Epithelial cell of proximal tubule (primary cell): ENCODE measurements around the gene SUSD2. TPM values are rescaled to one million over a fixed set of nuclear protein-coding genes. Genes with fewer than 3 reads are reported as not detected.

Experiments used
- DNase-seq: peaks from one replicate; pipeline ENCODE4 v3.0.0-alpha.2; 2011; ENCODE audit warnings: low read depth
- H3K4me3 ChIP-seq: 2 replicates; pipeline ENCODE4 v1.5.1; 2011; ENCODE audit warnings: low read depth, mild to moderate bottlenecking, low read length
- CTCF ChIP-seq: conservative IDR thresholded peaks from 2 replicates; pipeline ENCODE4 v1.5.1; 2012; ENCODE audit warnings: low read depth, mild to moderate bottlenecking, low read length
- total RNA-seq: library from RNA; depleted of rRNA; stranded (reverse); fragments of >200 nt; gene quantifications from 2 replicates; pipeline ENCODE4 v1.2.3, GENCODE V29; 2015

Gene SUSD2
- total RNA-seq, 1 donor from 2014 or later = 0.06 TPM

- no peak for TF ChIP-seq CTCF
- no peak for DNase-seq
Measured at GRCh38 chr22:24159650-24160049, 21.6 kb upstream of the SUSD2 start.

GRCh38 chr22:24160546-24160945 lies 20.7 kb upstream of the SUSD2 start:
- no peak overlapping the region for H3K4me3 ChIP-seq
- no peak for DNase-seq
- TF ChIP-seq CTCF = no peak

More at GRCh38 chr22:24159650-24160049, 21.6 kb upstream of the SUSD2 start:
- H3K4me3 ChIP-seq = no peak overlapping the region

- DNase-seq = no peak
- TF ChIP-seq CTCF = no peak
- no peak overlapping the region for H3K4me3 ChIP-seq
Measured at GRCh38 chr22:24161485-24161884, 19.8 kb upstream of the SUSD2 start.

- no peak for TF ChIP-seq CTCF
- DNase-seq = no peak
- H3K4me3 ChIP-seq = no peak overlapping the region
Measured at GRCh38 chr22:24161909-24162308, 19.4 kb upstream of the SUSD2 start.

- no peak overlapping the region for H3K4me3 ChIP-seq
- TF ChIP-seq CTCF = no peak
- no peak for DNase-seq
Measured at GRCh38 chr22:24162436-24162835, 18.9 kb upstream of the SUSD2 start.

GRCh38 chr22:24164243-24164642 lies 17.0 kb upstream of the SUSD2 start:
- no peak for TF ChIP-seq CTCF
- DNase-seq = no peak
- H3K4me3 ChIP-seq = no peak overlapping the region

- DNase-seq = no peak
- TF ChIP-seq CTCF = no peak
- no peak overlapping the region for H3K4me3 ChIP-seq
Measured at GRCh38 chr22:24164940-24165339, 16.3 kb upstream of the SUSD2 start.
